Measurements from ENCODE around the gene SEMA4D.

The SEMA4D gene

GRCh38 chr9:89528131-89528530, 30.2 kb upstream of the SEMA4D start:
- no peak for DNase-seq (ENCODE audit: low read depth)

DNA sequence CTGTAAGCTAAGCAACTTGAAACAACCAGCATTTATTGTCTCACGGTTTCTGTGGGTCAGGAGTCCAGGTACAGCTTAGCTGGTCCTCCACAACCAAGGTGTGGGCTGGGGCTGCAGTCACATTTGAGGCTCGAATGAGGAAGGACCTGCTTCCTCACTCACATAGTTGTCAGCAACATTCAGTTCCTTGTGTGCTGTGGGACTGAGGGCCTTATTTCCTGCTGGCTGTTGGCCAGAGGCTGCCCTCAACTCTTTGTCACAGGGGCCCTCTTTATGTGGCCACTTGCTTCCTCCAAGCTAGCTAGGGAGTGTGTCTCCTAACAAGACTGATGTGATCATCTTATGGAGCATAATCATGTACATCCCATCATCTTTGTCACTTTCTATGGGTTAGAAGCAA, 29.2 kb upstream of the SEMA4D start:
- no peak for DNase-seq (ENCODE audit: low read depth)

DNA sequence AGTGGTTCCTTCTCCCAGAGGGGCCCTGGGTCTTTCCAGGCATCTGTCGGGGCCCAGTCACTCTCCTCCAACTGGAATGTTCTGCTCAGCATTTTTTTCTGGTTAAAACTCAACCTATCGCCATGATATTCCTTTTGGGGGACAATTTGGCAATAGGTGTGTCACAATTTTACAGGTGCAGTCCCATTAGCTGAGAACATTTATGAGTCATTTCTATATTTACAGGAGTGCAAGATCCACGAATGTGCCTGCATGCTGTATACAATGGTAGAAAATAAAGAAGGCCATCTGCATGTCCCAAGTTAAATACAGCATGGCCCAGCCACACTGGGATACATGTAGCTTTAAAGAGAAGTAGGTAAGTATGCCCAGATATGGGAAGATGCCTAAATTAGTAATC, 28.8 kb upstream of the SEMA4D start:
- no peak for DNase-seq (ENCODE audit: low read depth)

DNA sequence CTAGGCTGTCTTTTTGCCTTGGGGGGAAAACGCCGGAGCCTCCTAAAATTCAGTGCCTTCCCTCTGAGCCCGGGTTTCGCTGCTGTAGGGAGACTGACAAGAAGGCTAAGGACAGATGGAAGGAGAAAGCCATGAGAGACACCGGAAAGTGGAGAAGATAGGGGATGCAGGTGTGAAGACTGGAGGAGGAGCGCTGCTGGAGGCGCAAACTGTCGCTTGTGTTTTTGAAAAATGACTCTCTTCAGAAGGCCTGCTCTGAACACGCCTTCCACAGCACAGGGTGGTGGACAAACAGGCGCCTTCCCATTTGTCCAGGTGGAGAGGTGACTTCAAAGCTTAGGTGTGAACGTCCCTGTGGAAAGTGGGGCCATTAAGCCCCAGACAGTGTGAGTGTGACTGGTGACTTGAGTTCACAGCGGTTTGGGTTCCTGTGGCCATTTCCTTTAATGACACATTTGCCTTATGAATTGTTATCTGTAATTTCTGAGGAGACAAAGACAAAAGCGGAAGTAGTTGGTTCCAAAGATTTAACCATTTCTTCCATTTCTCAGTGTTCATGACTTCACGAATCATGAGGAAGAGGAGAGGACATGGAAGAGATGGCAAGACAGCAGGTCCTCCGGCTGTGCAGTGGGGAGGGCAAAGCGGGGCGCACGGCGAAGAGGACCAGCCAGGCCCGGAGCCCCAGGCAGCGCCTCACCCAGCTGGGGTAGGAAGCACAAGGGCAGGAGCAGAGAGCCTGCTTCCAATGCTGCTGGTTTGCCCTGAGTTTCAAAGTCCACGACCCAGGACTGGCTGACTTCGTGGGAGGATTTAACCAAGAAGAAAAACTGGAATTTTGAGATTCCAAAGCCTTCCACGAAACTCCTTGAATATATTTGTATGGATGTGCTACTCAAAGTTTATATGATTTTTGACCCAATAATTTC, 27.8 kb upstream of the SEMA4D start:
- no peak for DNase-seq (ENCODE audit: low read depth)

GRCh38 chr9:89524963-89525362, 27.1 kb upstream of the SEMA4D start:
- no peak for DNase-seq (ENCODE audit: low read depth)

GRCh38 chr9:89523948-89524347, 26.0 kb upstream of the SEMA4D start:
- DNase-seq (ENCODE audit: low read depth): no peak

DNA sequence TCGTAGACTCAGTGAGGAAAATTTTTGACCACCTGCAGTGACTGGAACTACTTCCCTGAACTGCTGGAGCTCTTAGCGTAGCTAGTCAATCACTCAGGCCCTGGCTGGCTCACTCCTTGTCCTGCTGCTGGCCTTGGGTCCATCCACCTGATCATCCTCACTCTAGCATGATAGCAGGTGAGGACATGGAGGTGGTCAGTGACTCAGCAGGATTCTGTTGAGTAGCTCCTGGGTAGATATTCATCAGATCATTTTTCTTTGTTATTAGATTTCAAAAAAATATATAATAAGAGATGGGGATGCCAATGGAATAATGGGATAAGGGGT, 25.0 kb upstream of the SEMA4D start:
- no peak for DNase-seq (ENCODE audit: low read depth)

- no peak for DNase-seq (ENCODE audit: low read depth)
These were observed 24.5 kb upstream of the SEMA4D start for GRCh38 chr9:89522261-89522958.

DNA sequence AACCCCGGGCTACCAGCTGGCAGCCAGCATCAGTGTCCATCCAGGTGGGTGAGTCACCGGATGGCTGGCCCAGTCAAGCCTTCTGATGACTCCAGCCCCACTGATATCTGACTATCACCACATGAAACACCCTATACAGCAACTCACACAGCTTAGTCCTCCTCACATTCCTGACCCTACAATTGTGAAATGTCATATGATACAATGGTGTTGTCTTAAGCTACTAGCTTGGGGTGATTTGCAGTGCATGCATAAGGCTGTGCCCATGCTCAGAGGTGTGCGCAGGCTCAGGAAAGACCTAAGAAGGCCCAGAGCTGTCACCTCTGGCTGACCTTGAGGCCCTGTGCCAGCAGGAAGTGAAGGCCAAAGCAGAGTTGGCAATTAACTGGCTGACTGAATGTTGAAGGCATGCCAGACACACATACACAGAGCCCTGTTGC, 21.5 kb upstream of the SEMA4D start:
- no peak for DNase-seq (ENCODE audit: low read depth)

- no peak for DNase-seq (ENCODE audit: low read depth)
These were observed 20.8 kb upstream of the SEMA4D start for GRCh38 chr9:89518466-89519365.

DNA sequence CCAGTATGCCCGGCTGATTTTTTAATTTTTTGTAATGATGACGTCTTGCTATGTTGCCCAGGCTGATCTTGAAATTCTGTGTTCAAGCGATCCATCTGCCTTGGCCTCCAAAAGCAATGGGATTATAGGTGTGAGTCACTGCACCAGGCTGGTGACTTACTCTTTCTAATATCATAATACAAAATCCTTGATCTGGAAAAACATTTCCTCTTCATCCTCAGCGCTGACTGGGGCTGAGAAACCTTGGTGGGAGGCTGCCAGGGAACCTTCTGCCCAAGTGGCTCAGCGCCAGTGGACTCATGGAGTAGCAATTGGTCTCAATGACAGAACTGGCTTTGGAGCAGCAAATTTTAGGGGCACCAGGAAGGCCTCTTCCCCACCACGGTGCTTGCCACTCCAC, 17.5 kb upstream of the SEMA4D start:
- DNase-seq (ENCODE audit: low read depth): no peak

- DNase-seq (ENCODE audit: low read depth): no peak
These were observed 17.0 kb upstream of the SEMA4D start for GRCh38 chr9:89514956-89515355.

- DNase-seq (ENCODE audit: low read depth): no peak
These were observed 16.4 kb upstream of the SEMA4D start for GRCh38 chr9:89514337-89514736.

GRCh38 chr9:89513837-89514236, 15.9 kb upstream of the SEMA4D start:
- no peak for DNase-seq (ENCODE audit: low read depth)

- DNase-seq (ENCODE audit: low read depth): no peak
These were observed 14.5 kb upstream of the SEMA4D start for GRCh38 chr9:89512382-89512781.

DNA sequence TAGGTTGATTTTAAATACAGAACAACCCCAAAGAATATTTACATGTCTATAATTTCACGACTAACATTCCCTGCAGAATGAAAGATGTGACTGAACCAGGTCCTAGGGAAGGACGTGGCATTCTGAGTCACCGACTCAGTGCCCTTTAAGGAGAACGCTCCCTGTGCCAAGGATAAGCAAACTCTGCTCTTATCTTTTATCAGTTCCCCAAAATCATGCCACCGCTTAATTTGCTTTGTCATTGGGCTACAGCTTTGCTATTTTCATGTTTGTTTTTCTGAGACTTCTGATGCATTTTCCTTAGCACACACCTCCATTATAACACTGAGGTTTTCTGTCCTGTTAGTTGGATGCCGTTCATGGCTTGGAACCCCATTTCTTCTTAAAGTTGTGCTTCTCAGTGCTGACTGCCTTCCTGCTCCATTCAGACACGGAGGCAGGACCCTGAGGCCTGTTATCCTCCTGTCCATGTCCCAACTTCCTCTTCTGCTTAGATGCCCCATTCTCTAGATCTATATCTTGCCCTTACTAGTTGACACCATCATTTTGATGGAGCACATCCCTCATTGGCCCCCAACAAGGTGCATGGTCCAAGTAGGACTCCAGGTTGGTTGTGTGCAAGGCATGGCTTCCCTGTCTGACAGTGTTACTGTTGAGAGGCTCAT, 11.2 kb upstream of the SEMA4D start:
- DNase-seq (ENCODE audit: low read depth): no peak

DNA sequence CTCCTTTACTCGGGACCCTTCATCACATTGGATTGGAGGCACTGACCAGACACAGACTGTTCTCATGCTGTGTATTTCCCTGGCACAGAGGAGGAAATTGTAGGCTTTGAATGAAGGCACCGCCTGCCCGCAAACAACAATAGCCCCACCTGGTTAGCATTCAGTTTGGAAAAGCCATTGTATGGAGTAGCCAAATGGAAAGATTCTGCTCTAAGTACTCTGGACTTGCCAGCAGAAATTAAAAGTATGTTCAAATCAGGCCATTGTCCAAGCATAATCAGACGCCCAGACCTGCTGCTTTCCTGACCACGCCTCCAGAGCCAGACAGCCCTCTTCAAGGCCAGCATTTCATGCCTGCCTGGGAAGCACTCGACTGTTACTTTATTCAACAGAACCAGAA, 8.0 kb upstream of the SEMA4D start:
- DNase-seq (ENCODE audit: low read depth): no peak

- DNase-seq (ENCODE audit: low read depth): no peak
These were observed 7.1 kb upstream of the SEMA4D start for GRCh38 chr9:89505048-89505447.

GRCh38 chr9:89502671-89503070, 4.8 kb upstream of the SEMA4D start:
- DNase-seq (ENCODE audit: low read depth): no peak

GRCh38 chr9:89502038-89502601, 4.2 kb upstream of the SEMA4D start:
- DNase-seq (ENCODE audit: low read depth): no peak

GRCh38 chr9:89501311-89501898, 3.5 kb upstream of the SEMA4D start:
- DNase-seq (ENCODE audit: low read depth): no peak

Measured in fibroblast of the conjunctiva (primary cell).